DOHH2 (cell line): ENCODE data around the gene SS18L1.

Experiments used
- H3F3A ChIP-seq: fragments of 200-600 bp; sonication (generic), shearing (Covaris generic); 2 replicates; pipeline ENCODE4 v1.6.0; 2016; ENCODE audit warnings: antibody characterized with exemption, mild to moderate bottlenecking; ENCODE audit not compliant: control insufficient read depth, insufficient read depth
- H3K27ac ChIP-seq: fragments of 200-600 bp; sonication (generic); 2 replicates; pipeline ENCODE4 v1.5.1; 2014; ENCODE audit warnings: low read depth, mild to moderate bottlenecking, low read length, moderate library complexity
- H3K27me3 ChIP-seq: fragments of 200-600 bp; sonication (generic); 2 replicates; pipeline ENCODE4 v1.6.1; 2014; ENCODE audit warnings: mild to moderate bottlenecking, low read length, mixed read lengths; ENCODE audit not compliant: control insufficient read depth
- H3K36me3 ChIP-seq: fragments of 200-600 bp; sonication (generic); 2 replicates; pipeline ENCODE4 v1.6.1; 2014; ENCODE audit warnings: mild to moderate bottlenecking, low read length, moderate library complexity, mixed read lengths; ENCODE audit not compliant: control insufficient read depth
- H3K4me1 ChIP-seq: fragments of 200-600 bp; sonication (generic); 2 replicates; pipeline ENCODE4 v1.6.1; 2014; ENCODE audit warnings: mild to moderate bottlenecking, low read length, mixed read lengths; ENCODE audit not compliant: control insufficient read depth
- H3K4me2 ChIP-seq: fragments of 200-600 bp; sonication (generic); 2 replicates; pipeline ENCODE4 v1.6.0; 2014; ENCODE audit warnings: mild to moderate bottlenecking, low read length, moderate library complexity
- H3K4me3 ChIP-seq: fragments of 200-600 bp; sonication (generic); 2 replicates; pipeline ENCODE4 v1.5.1; 2014; ENCODE audit warnings: mild to moderate bottlenecking, low read length, mixed read lengths
- H3K79me2 ChIP-seq: fragments of 200-600 bp; sonication (generic); 2 replicates; pipeline ENCODE4 v1.6.1; 2014; ENCODE audit warnings: mild to moderate bottlenecking, low read length, mixed read lengths; ENCODE audit not compliant: control insufficient read depth
- H3K9me2 ChIP-seq: fragments of 200-600 bp; sonication (generic); replicated peaks from 2 replicates; pipeline ENCODE4 v1.6.1; 2014; ENCODE audit warnings: mild to moderate bottlenecking, low read length, mixed read lengths; ENCODE audit not compliant: control insufficient read depth
- H3K9me3 ChIP-seq: fragments of 200-600 bp; sonication (generic); 2 replicates; pipeline ENCODE4 v1.6.1; 2014; ENCODE audit warnings: antibody characterized with exemption, low read length, mixed read lengths; ENCODE audit not compliant: control insufficient read depth, insufficient read depth
- H4K20me1 ChIP-seq: fragments of 200-600 bp; sonication (generic); 2 replicates; pipeline ENCODE4 v1.6.0; 2014; ENCODE audit warnings: low read depth, mild to moderate bottlenecking, antibody characterized with exemption, low read length, moderate library complexity; ENCODE audit not compliant: control insufficient read depth, insufficient read depth
- CTCF ChIP-seq: fragments of 200-600 bp; sonication (generic); IDR thresholded peaks from one replicate; pipeline ENCODE4 v1.5.1; 2014; ENCODE audit warnings: antibody characterized with exemption, mild to moderate bottlenecking, low read depth, low read length; ENCODE audit not compliant: poor library complexity, severe bottlenecking
- EZH2phosphoT487 ChIP-seq: fragments of 200-600 bp; sonication (generic); IDR thresholded peaks from 2 replicates; pipeline ENCODE4 v1.6.1; 2017; ENCODE audit warnings: borderline replicate concordance, mild to moderate bottlenecking, antibody characterized with exemption, low read length, moderate library complexity, mixed read lengths

The SS18L1 gene

GRCh38 chr20:62174870-62175624, 31.5 kb downstream of the SS18L1 start:
- TF ChIP-seq CTCF (no peak), EZH2phosphoT487 (no peak)
- no peaks in the 10 kb centered on the region; the same call in 1 of the 2 replicates for H3K36me3 ChIP-seq

GRCh38 chr20:62175711-62176110, 32.1 kb downstream of the SS18L1 start:
- H3K27me3 ChIP-seq, result no peaks in the 10 kb centered on the region
- TF ChIP-seq EZH2phosphoT487 (no peak), CTCF (no peak)
- H3K4me3 ChIP-seq, result no peak overlapping the region
- no peaks in the 10 kb centered on the region for H3K79me2 ChIP-seq
- no peaks in the 10 kb centered on the region for H3K4me1 ChIP-seq
- H4K20me1 ChIP-seq, result no peaks in the 10 kb centered on the region
- no peaks in the 10 kb centered on the region for H3K9me3 ChIP-seq
- H3K36me3 ChIP-seq, result no peaks in the 10 kb centered on the region; the same call in 1 of the 2 replicates
- no peak overlapping the region for H3K4me2 ChIP-seq
- H3K9me2 ChIP-seq, result no peaks in the 10 kb centered on the region
- peaks cover 6% of the 10 kb centered on the region for H3F3A ChIP-seq
- no peak overlapping the region for H3K27ac ChIP-seq

More at GRCh38 chr20:62174870-62175624, 31.5 kb downstream of the SS18L1 start:
- Histone ChIP-seq H3K4me2 (no peak overlapping the region), H3K9me2 (no peaks in the 10 kb centered on the region), H4K20me1 (no peaks in the 10 kb centered on the region), H3K4me3 (no peak overlapping the region), H3K9me3 (no peaks in the 10 kb centered on the region), H3K79me2 (no peaks in the 10 kb centered on the region), H3K27ac (no peak overlapping the region), H3K27me3 (no peaks in the 10 kb centered on the region), H3K4me1 (no peaks in the 10 kb centered on the region), H3F3A (peaks cover 4% of the 10 kb centered on the region)

GRCh38 chr20:62176866-62177265, 33.3 kb downstream of the SS18L1 start:
- H3K79me2 ChIP-seq, result peaks cover 2% of the 10 kb centered on the region
- no peaks in the 10 kb centered on the region for H3K9me3 ChIP-seq
- peaks cover 8% of the 10 kb centered on the region for H3F3A ChIP-seq
- H3K27ac ChIP-seq, result no peak overlapping the region
- no peak overlapping the region for H3K4me3 ChIP-seq
- no peaks in the 10 kb centered on the region for H4K20me1 ChIP-seq
- H3K36me3 ChIP-seq, result no peaks in the 10 kb centered on the region; the same call in 1 of the 2 replicates
- H3K9me2 ChIP-seq, result no peaks in the 10 kb centered on the region
- peaks cover 8% of the 10 kb centered on the region for H3K4me1 ChIP-seq
- TF ChIP-seq EZH2phosphoT487 (no peak), CTCF (no peak)
- H3K27me3 ChIP-seq, result no peaks in the 10 kb centered on the region
- H3K4me2 ChIP-seq, result no peak overlapping the region
